ENCODE measurements around the gene ADCY2. TPM values are rescaled to one million over a fixed set of nuclear protein-coding genes. Genes with fewer than 3 reads are reported as not detected.

Gene ADCY2
- total RNA-seq, 1 experiment from 2014 or later: 0.21 TPM

DNA sequence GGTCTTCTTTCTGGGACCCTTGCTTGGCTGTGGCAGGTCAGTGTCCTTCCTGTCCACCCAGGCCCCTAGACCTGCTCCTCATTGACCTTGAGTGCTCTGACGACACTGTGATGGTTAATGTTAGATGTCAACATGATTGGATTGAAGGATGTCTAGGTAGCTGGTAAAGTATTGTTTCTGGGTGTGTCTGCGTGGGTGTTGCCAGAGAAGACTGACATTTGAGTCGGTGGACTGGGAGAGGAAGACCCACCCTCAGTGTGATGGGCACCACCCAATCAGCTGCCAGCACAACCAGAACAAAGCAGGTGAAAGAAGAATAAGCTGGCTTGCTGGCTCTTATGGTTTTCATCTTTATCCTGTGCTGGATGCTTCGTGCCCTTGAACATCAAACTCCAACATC, 380.5 kb downstream of the ADCY2 start:
- no peak for DNase-seq (ENCODE audit: low read depth in 1 of 2, low spot score in 2 of 2)
- H3K4me3 ChIP-seq: no peak overlapping the region
- H3K27ac ChIP-seq: no peak overlapping the region
- no peaks in the 10 kb centered on the region for H3K9me3 ChIP-seq (replicated peaks)
- no peaks in the 10 kb centered on the region for H3K36me3 ChIP-seq
- 0 out of 2 replicates have a peak, but pooled peaks cover 3% of the 10 kb centered on the region for H3K27me3 ChIP-seq (replicated peaks)
- no peaks in the 10 kb centered on the region for H3K4me1 ChIP-seq (replicated peaks)

DNA sequence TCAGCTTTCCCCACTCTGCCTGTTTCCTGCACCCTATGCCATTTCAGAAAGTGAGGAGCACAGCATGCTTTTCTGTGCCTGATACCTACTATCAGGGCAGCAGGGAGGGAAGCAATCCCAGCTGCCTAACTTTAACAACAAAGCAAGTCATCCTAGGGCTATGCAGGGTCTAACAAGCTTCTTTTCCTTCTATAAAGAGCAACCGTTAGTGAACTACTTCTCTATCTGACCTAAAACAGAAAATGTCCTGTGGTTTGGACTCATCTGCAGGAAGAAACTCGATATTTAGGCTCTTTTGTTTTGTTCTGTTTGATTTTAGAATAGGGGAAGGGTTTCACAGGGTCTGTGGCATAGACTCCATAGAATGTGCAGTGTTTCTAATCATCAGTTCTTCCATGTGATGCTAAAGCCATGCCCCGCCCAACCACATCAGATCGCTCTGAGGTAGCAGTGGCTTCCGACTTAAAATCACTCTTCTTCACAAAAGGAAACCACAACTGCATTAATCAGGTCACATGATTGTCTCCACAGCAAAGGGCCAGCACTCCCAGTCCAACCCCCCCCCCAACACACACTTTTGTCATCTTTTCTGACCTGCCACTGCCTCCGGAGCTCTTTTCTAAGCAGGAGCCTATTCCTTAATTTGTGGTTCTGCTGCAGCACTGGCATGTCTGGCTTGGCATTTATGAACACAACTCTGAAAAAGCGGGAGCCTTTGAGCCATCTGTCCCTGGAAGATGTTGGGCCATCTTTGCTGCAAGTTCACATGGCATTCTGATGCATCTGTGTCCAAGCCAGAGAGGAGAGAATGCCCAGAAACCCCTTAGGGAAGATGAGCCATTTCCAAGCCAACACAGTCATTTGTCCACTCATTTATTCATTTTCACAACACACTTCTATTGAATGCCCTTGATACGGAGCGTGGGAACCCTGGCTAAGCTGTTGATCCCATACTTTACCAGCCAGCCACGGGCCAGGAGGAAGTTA, 383.4 kb downstream of the ADCY2 start:
- Histone ChIP-seq H3K4me1 (replicated peaks) (no peaks in the 10 kb centered on the region), H3K9me3 (replicated peaks) (no peaks in the 10 kb centered on the region), H3K27ac (no peak overlapping the region), H3K36me3 (no peaks in the 10 kb centered on the region), H3K27me3 (replicated peaks) (0 out of 2 replicates have a peak, but pooled peaks cover 3% of the 10 kb centered on the region), H3K4me3 (no peak overlapping the region)
- DNase-seq (ENCODE audit: low read depth in 1 of 2, low spot score in 2 of 2): no peak

DNA sequence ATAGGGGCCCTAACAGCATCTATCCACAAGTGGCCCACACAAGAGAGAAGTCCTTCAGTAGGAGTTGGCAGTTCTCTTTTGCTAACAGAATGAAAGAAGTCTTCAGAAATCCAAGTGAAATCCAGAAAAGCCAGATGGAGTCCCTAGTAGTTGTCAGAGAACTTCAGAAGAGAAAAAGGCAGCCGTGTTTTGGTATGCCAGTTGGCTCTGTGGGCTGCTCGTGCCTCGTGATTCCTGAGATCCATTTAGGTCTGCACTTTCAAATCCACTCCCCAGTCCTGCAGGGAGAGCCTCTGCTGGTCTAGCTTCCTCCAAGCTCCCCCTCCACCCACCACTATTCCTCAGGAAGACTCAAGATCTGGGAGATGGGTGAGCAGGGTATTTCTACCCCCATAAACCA, 386.0 kb downstream of the ADCY2 start:
- no peaks in the 10 kb centered on the region for H3K4me1 ChIP-seq (replicated peaks)
- H3K27me3 ChIP-seq (replicated peaks): 0 out of 2 replicates have a peak, but pooled peaks cover 3% of the 10 kb centered on the region
- H3K4me3 ChIP-seq: no peak overlapping the region
- no peaks in the 10 kb centered on the region for H3K9me3 ChIP-seq (replicated peaks)
- DNase-seq (ENCODE audit: low read depth in 1 of 2, low spot score in 2 of 2): no peak
- no peak overlapping the region for H3K27ac ChIP-seq
- no peaks in the 10 kb centered on the region for H3K36me3 ChIP-seq

- no peak for DNase-seq (ENCODE audit: low read depth in 1 of 2, low spot score in 2 of 2)
- H3K27me3 ChIP-seq (replicated peaks): 0 out of 2 replicates have a peak, but pooled peaks cover 3% of the 10 kb centered on the region
- no peak overlapping the region for H3K27ac ChIP-seq
- H3K4me1 ChIP-seq (replicated peaks): no peaks in the 10 kb centered on the region
- H3K36me3 ChIP-seq: no peaks in the 10 kb centered on the region
- no peak overlapping the region for H3K4me3 ChIP-seq
- no peaks in the 10 kb centered on the region for H3K9me3 ChIP-seq (replicated peaks)
Observed at GRCh38 chr5:7784683-7785380, 388.9 kb downstream of the ADCY2 start.

DNA sequence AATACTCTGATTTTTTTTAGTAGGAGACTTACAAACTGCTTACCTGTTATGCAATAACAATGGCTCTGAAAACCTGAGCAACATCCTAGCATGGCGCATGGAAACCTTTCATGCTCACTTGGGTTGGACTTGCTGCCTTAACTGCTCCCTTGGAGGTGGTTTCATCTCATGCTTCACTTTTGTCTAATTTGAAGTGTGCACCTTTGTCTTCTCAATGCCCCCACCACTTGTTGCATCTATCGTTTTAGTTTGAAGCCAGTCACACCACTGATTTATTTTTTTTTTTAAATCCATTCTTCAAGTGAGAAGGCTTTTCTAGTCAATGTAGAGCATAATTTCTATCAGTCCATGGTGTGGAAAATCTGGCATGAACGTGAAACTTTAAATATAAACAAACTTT, 391.8 kb downstream of the ADCY2 start:
- DNase-seq (ENCODE audit: low read depth in 1 of 2, low spot score in 2 of 2): no peak
- Histone ChIP-seq H3K9me3 (replicated peaks) (no peaks in the 10 kb centered on the region), H3K4me3 (no peak overlapping the region), H3K27ac (no peak overlapping the region), H3K27me3 (replicated peaks) (no peaks in the 10 kb centered on the region), H3K36me3 (no peaks in the 10 kb centered on the region), H3K4me1 (replicated peaks) (no peaks in the 10 kb centered on the region)

- DNase-seq (ENCODE audit: low read depth in 1 of 2, low spot score in 2 of 2): no peak
- Histone ChIP-seq H3K4me3 (no peak overlapping the region), H3K4me1 (replicated peaks) (no peaks in the 10 kb centered on the region), H3K9me3 (replicated peaks) (no peaks in the 10 kb centered on the region), H3K36me3 (no peaks in the 10 kb centered on the region), H3K27ac (no peak overlapping the region), H3K27me3 (replicated peaks) (no peaks in the 10 kb centered on the region)
Observed at GRCh38 chr5:7789567-7789966, 393.6 kb downstream of the ADCY2 start.

- Histone ChIP-seq H3K4me3 (no peak overlapping the region), H3K4me1 (replicated peaks) (no peaks in the 10 kb centered on the region), H3K27me3 (replicated peaks) (no peaks in the 10 kb centered on the region; the same call in 1 of the 2 replicates), H3K27ac (no peak overlapping the region), H3K9me3 (replicated peaks) (no peaks in the 10 kb centered on the region), H3K36me3 (no peaks in the 10 kb centered on the region)
- DNase-seq (ENCODE audit: low read depth in 1 of 2, low spot score in 2 of 2): no peak
Observed at GRCh38 chr5:7793895-7794294, 398.0 kb downstream of the ADCY2 start.

- no peaks in the 10 kb centered on the region for H3K9me3 ChIP-seq (replicated peaks)
- no peak overlapping the region for H3K4me3 ChIP-seq
- H3K27ac ChIP-seq: no peak overlapping the region
- H3K36me3 ChIP-seq: no peaks in the 10 kb centered on the region
- no peaks in the 10 kb centered on the region; the same call in 1 of the 2 replicates for H3K27me3 ChIP-seq (replicated peaks)
- no peaks in the 10 kb centered on the region for H3K4me1 ChIP-seq (replicated peaks)
- DNase-seq (ENCODE audit: low read depth in 1 of 2, low spot score in 2 of 2): no peak
Observed at GRCh38 chr5:7794311-7794710, 398.4 kb downstream of the ADCY2 start.

GRCh38 chr5:7794823-7795222, 398.9 kb downstream of the ADCY2 start:
- DNase-seq (ENCODE audit: low read depth in 1 of 2, low spot score in 2 of 2): no peak
- no peaks in the 10 kb centered on the region for H3K36me3 ChIP-seq
- no peaks in the 10 kb centered on the region for H3K9me3 ChIP-seq (replicated peaks)
- no peak overlapping the region for H3K27ac ChIP-seq
- no peaks in the 10 kb centered on the region for H3K4me1 ChIP-seq (replicated peaks)
- no peaks in the 10 kb centered on the region; the same call in 1 of the 2 replicates for H3K27me3 ChIP-seq (replicated peaks)
- no peak overlapping the region for H3K4me3 ChIP-seq

DNA sequence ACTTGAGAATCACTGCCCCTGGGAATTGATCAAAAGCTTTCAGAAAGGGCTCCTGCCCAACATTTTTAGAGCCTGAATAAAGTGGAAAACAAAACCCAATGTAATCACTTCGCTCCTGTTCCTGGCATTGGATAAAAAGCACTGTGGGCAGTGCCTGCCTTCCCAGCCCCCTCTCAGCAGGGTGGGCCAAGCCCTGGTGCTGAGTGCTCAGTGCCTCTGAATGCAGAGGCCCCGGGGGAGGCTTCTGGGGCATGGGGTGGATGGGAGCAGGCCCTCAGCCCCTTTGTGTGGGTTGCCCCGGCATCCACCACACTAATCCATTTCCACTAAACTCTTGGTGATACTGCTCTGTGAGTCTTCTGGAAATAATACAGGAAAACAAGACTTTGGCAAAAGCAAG, 399.4 kb downstream of the ADCY2 start:
- Histone ChIP-seq H3K9me3 (replicated peaks) (no peaks in the 10 kb centered on the region), H3K4me1 (replicated peaks) (no peaks in the 10 kb centered on the region), H3K27me3 (replicated peaks) (no peaks in the 10 kb centered on the region; the same call in 1 of the 2 replicates), H3K4me3 (no peak overlapping the region), H3K27ac (no peak overlapping the region), H3K36me3 (no peaks in the 10 kb centered on the region)
- no peak for DNase-seq (ENCODE audit: low read depth in 1 of 2, low spot score in 2 of 2)

DNA sequence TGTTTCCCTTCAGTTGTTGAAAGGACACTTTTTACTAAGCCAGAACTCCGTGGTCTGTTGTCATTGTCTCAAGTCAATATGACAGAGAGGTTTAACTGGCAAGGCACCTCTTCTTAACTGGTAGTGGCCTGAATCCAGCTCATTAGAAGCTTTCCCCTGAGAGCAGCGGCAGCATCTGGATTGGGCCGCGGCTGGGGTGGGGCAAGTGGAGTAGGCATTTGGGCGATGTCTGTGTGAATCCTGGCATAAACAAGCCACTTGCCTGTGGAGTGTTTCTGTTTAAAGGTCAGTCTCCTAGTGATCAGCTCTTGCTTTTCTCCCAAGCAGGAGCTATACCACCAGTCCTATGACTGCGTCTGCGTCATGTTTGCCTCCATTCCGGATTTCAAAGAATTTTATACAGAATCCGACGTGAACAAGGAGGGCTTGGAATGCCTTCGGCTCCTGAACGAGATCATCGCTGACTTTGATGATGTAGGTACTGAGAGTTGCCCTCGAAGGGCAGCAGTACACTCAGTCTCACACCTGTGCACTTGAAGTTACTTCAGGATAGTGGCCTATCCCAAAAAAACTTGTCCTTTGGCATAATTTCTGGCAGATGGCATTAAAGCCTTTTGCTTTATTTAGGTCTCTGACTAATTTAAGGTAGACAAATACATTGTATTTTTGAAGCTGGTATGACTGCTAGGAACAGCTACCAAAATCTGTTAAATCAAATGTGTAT, 406.1 kb downstream of the ADCY2 start:
- Histone ChIP-seq H3K9me3 (replicated peaks) (no peaks in the 10 kb centered on the region), H3K27me3 (replicated peaks) (no peaks in the 10 kb centered on the region), H3K4me1 (replicated peaks) (no peaks in the 10 kb centered on the region), H3K4me3 (no peak overlapping the region), H3K36me3 (no peaks in the 10 kb centered on the region), H3K27ac (no peak overlapping the region)
- DNase-seq (ENCODE audit: low read depth in 1 of 2, low spot score in 2 of 2): no peak

GRCh38 chr5:7802855-7803254, 406.9 kb downstream of the ADCY2 start:
- DNase-seq (ENCODE audit: low read depth in 1 of 2, low spot score in 2 of 2): no peak
- Histone ChIP-seq H3K27me3 (replicated peaks) (no peaks in the 10 kb centered on the region), H3K27ac (no peak overlapping the region), H3K4me3 (no peak overlapping the region), H3K4me1 (replicated peaks) (no peaks in the 10 kb centered on the region), H3K9me3 (replicated peaks) (no peaks in the 10 kb centered on the region), H3K36me3 (no peaks in the 10 kb centered on the region)

DNA sequence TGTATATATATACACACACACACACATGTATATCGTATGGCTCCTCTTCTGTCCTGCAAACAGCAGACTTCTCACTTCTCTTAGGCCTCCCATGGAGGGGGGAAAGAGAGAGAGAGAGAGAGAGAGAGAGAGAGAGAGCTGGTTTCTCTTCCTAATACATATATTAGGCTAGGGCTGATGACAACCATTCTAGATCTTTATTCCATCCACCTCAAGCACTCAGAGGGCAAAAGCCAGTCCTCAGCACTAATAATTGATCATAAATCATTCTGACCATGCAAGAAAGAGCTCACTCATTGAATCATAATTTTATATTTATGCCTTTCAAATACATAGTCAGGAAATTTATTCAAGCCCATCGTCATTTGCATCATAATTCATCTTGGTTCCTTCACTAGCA, 408.0 kb downstream of the ADCY2 start:
- no peaks in the 10 kb centered on the region for H3K4me1 ChIP-seq (replicated peaks)
- H3K27me3 ChIP-seq (replicated peaks): no peaks in the 10 kb centered on the region
- no peak overlapping the region for H3K4me3 ChIP-seq
- no peaks in the 10 kb centered on the region for H3K9me3 ChIP-seq (replicated peaks)
- H3K27ac ChIP-seq: no peak overlapping the region
- H3K36me3 ChIP-seq: no peaks in the 10 kb centered on the region
- no peak for DNase-seq (ENCODE audit: low read depth in 1 of 2, low spot score in 2 of 2)

All from SJSA1 (cell line).